Measurements from ENCODE around the gene ARHGAP8. TPM values are rescaled to one million over a fixed set of nuclear protein-coding genes. Genes with fewer than 3 reads are reported as not detected.

ARHGAP8 gene
- total and polyA plus RNA-seq, 2 donors (not counting 3 experiments of a cell fraction or from before 2014, with no cell fraction given): not detected

DNA sequence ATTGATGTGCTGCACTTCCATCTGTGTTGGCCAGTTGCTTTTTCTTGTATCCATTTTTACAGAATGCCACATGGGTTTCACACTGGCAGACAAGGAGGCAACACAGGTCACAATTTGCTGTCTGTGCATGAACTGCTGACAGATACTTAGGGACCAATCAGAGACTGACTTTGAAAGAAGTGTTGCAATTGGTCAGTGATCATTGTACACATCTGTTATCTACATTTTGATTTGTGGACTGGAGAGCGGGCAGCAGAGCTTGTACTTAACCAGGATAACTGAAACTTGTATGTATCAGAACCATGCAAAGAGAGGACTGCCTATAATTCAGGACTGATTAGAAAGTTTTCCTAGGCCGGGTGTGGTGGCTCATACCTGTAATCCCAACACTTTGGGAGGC lies 28.6 kb upstream of the ARHGAP8 start:
- Histone ChIP-seq H3K4me2 (ENCODE audit: insufficient read depth, low read length) (no peak overlapping the region), H3K9me1 (replicated peaks; ENCODE audit: control insufficient read depth, extremely low read depth, insufficient read depth, low read length) (no peaks in the 10 kb centered on the region), H3K4me3 (replicated peaks in 1 of 3; ENCODE audit: insufficient read depth in 1 of 3, low read depth in 1 of 3, low read length in 3 of 3) (no peak overlapping the region), H3K27ac (ENCODE audit: insufficient read depth, low read depth, low read length) (no peak overlapping the region), H3K27me3 (ENCODE audit: control insufficient read depth in 2 of 2, insufficient read depth in 2 of 2, low read length in 2 of 2) (no peaks in the 10 kb centered on the region), H3K9me3 (replicated peaks; ENCODE audit: control insufficient read depth, insufficient read depth, low read length) (no peaks in the 10 kb centered on the region), H3K36me3 (ENCODE audit: control insufficient read depth in 2 of 2, extremely low read depth in 1 of 2, insufficient read depth in 2 of 2, low read length in 2 of 2) (no peaks in the 10 kb centered on the region), H2AFZ (ENCODE audit: low read depth, low read length) (no peak overlapping the region), H4K20me1 (replicated peaks; ENCODE audit: control insufficient read depth, extremely low read depth, insufficient read depth, low read length) (no peaks in the 10 kb centered on the region), H3K4me1 (ENCODE audit: control insufficient read depth, extremely low read depth, insufficient read depth, low read length) (no peaks in the 10 kb centered on the region), H3K9ac (replicated peaks; ENCODE audit: extremely low read depth, insufficient read depth, low read length) (no peak overlapping the region), H3K79me2 (ENCODE audit: control insufficient read depth, insufficient read depth, low read length) (no peaks in the 10 kb centered on the region)
- intact Hi-C loops (cut with micrococcal nuclease) (no loop called here), dilution Hi-C loops (cut with MboI; ENCODE audit: extremely low pct_ligation_motif_present, low sequenced_read_pairs) (no loop called here)
- TF ChIP-seq MAX (IDR thresholded peaks at IDR 0.05; ENCODE audit: insufficient read depth, insufficient read length): no peak
- TF ChIP-seq FOS (IDR thresholded peaks at IDR 0.05; ENCODE audit: borderline replicate concordance, insufficient read depth, low read length): no peak
- TF ChIP-seq, protein P1, sequence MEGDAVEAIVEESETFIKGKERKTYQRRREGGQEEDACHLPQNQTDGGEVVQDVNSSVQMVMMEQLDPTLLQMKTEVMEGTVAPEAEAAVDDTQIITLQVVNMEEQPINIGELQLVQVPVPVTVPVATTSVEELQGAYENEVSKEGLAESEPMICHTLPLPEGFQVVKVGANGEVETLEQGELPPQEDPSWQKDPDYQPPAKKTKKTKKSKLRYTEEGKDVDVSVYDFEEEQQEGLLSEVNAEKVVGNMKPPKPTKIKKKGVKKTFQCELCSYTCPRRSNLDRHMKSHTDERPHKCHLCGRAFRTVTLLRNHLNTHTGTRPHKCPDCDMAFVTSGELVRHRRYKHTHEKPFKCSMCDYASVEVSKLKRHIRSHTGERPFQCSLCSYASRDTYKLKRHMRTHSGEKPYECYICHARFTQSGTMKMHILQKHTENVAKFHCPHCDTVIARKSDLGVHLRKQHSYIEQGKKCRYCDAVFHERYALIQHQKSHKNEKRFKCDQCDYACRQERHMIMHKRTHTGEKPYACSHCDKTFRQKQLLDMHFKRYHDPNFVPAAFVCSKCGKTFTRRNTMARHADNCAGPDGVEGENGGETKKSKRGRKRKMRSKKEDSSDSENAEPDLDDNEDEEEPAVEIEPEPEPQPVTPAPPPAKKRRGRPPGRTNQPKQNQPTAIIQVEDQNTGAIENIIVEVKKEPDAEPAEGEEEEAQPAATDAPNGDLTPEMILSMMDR (IDR thresholded peaks at IDR 0.05; ENCODE audit: extremely low read depth in 1 of 2, insufficient read depth in 1 of 2, low read depth in 1 of 2, low read length in 2 of 2): no peak
- TF ChIP-seq POLR2A (IDR thresholded peaks at IDR 0.05; ENCODE audit: low read depth, low read length): no peak
- TF ChIP-seq MYC (IDR thresholded peaks at IDR 0.05; ENCODE audit: low read depth, low read length): no peak
- no peak for TF ChIP-seq JUN (IDR thresholded peaks at IDR 0.05; ENCODE audit: borderline replicate concordance, insufficient read depth, insufficient read length, low read depth)
- TF ChIP-seq GATA2 (IDR thresholded peaks at IDR 0.05; ENCODE audit: insufficient read depth, insufficient read length, low read depth, low read length): no peak
- TF ChIP-seq POLR2AphosphoS5 (IDR thresholded peaks at IDR 0.05; ENCODE audit: insufficient read depth, low read depth, low read length): no peak
- TF ChIP-seq EZH2 (IDR thresholded peaks at IDR 0.05; ENCODE audit: borderline replicate concordance, low read depth, low read length, severe bottlenecking): no peak
- ChIA-PET CTCF (no interaction called here), POLR2A (no interaction called here)
- no TSS peak for BruUV-seq (replicated peaks)
- FAIRE-seq (no peak), DNase-seq (ENCODE audit: low read depth, low spot score) (peak; percentile 50)
